Endothelial cell of umbilical vein (primary cell): ENCODE data around the gene EDNRB. TPM values are rescaled to one million over a fixed set of nuclear protein-coding genes. Genes with fewer than 3 reads are reported as not detected.

Source experiments
- BruUV-seq: library from RNA; stranded (reverse); fragments of 400-500 nt; replicated peaks from 2 replicates; lab custom pipeline; 2021; lab: Mats Ljungman, UMichigan
- CTCF ChIA-PET: fragments of 300-600, 350-600 bp; sonication (Branson Sonifier 250); formaldehyde crosslinking; loops from one replicate; lab custom pipeline; 2021; ENCODE audit warnings: antibody characterized with exemption, inconsistent platforms; lab: Charles Lee
- POLR2A ChIA-PET: fragments of 300-600, 350-600 bp; sonication (Branson Sonifier 250); formaldehyde crosslinking; loops from one replicate; lab custom pipeline; 2021; ENCODE audit warnings: antibody characterized with exemption, inconsistent platforms; lab: Charles Lee
- DNase-seq: peaks from one replicate; pipeline ENCODE4 v3.0.0-alpha.2; 2011; ENCODE audit warnings: low read depth, low spot score
- FAIRE-seq: peaks from 2 replicates; lab custom pipeline; 2011; peaks lifted over from hg19 to GRCh38; lab: Jason Lieb, UNC
- H2AFZ ChIP-seq: 2 replicates; pipeline ENCODE4 v1.6.0; 2012; ENCODE audit warnings: low read depth, low read length, control low read depth, inconsistent platforms
- H3K27ac ChIP-seq: 2 replicates; pipeline ENCODE4 v1.5.1; 2011; ENCODE audit warnings: low read depth, mild to moderate bottlenecking, control low read depth, low read length, moderate library complexity; ENCODE audit not compliant: insufficient read depth
- H3K27me3 ChIP-seq, 2 experiments: 2 replicates each; pipeline versions ENCODE4 v1.6.0 to v1.6.1; 2011; ENCODE audit warnings: low read length in 2 of 2, mixed read lengths in 1 of 2; ENCODE audit not compliant: control insufficient read depth in 2 of 2, insufficient read depth in 2 of 2
- H3K36me3 ChIP-seq, 2 experiments: 2 replicates in 1 of 2; 3 replicates in 1 of 2; pipeline ENCODE4 v1.5.1; 2011; ENCODE audit warnings: low read length in 2 of 2, mild to moderate bottlenecking in 1 of 2, moderate library complexity in 1 of 2; ENCODE audit not compliant: control insufficient read depth in 2 of 2, insufficient read depth in 2 of 2; ENCODE audit errors: extremely low read depth in 1 of 2
- H3K4me1 ChIP-seq: 3 replicates; pipeline ENCODE4 v1.5.1; 2011; ENCODE audit warnings: mild to moderate bottlenecking, low read length; ENCODE audit not compliant: control insufficient read depth, insufficient read depth; ENCODE audit errors: extremely low read depth
- H3K4me2 ChIP-seq: 2 replicates; pipeline ENCODE4 v1.6.1; 2011; ENCODE audit warnings: low read length, control low read depth, mixed read lengths; ENCODE audit not compliant: insufficient read depth
- H3K4me3 ChIP-seq, 3 experiments: fragments of 200-600 bp in 1 of 3; sonication (generic), shearing (Covaris generic) in 1 of 3; replicated peaks in 1 of 3; 2 replicates each; pipeline ENCODE4 v1.5.1; 2011 to 2016; ENCODE audit warnings: control low read depth in 3 of 3, low read length in 3 of 3, mild to moderate bottlenecking in 2 of 3, inconsistent platforms in 1 of 3, low read depth in 1 of 3, moderate library complexity in 1 of 3; ENCODE audit not compliant: insufficient read depth in 1 of 3
- H3K79me2 ChIP-seq: 2 replicates; pipeline ENCODE4 v1.6.0; 2012; ENCODE audit warnings: low read length, inconsistent platforms; ENCODE audit not compliant: control insufficient read depth, insufficient read depth
- H3K9ac ChIP-seq: replicated peaks from 2 replicates; pipeline ENCODE3; 2011; ENCODE audit warnings: low read length, control low read depth; ENCODE audit not compliant: insufficient read depth; ENCODE audit errors: extremely low read depth
- H3K9me1 ChIP-seq: replicated peaks from 3 replicates; pipeline ENCODE4 v1.6.0; 2011; ENCODE audit warnings: mild to moderate bottlenecking, low read length; ENCODE audit not compliant: control insufficient read depth, insufficient read depth; ENCODE audit errors: extremely low read depth
- H3K9me3 ChIP-seq: replicated peaks from 2 replicates; pipeline ENCODE4 v1.5.1; 2012; ENCODE audit warnings: low read length, inconsistent platforms; ENCODE audit not compliant: control insufficient read depth, insufficient read depth
- H4K20me1 ChIP-seq: replicated peaks from 2 replicates; pipeline ENCODE3; 2011; ENCODE audit warnings: mild to moderate bottlenecking, low read length; ENCODE audit not compliant: control insufficient read depth, insufficient read depth; ENCODE audit errors: extremely low read depth
- EZH2 ChIP-seq: IDR thresholded peaks from 2 replicates; pipeline ENCODE4 v1.6.1; 2012; ENCODE audit warnings: borderline replicate concordance, low read depth, mild to moderate bottlenecking, moderate library complexity, low read length, inconsistent platforms; ENCODE audit not compliant: severe bottlenecking
- FOS ChIP-seq: IDR thresholded peaks from 2 replicates; pipeline ENCODE4 v1.6.1; 2011; ENCODE audit warnings: mild to moderate bottlenecking, low read length, moderate library complexity, borderline replicate concordance; ENCODE audit not compliant: insufficient read depth
- GATA2 ChIP-seq: IDR thresholded peaks from 2 replicates; pipeline ENCODE4 v1.7.0; 2011; ENCODE audit warnings: low read depth, mild to moderate bottlenecking, moderate library complexity, mixed read lengths, low read length; ENCODE audit not compliant: insufficient read length, insufficient read depth
- JUN ChIP-seq: IDR thresholded peaks from 2 replicates; pipeline ENCODE4 v1.6.1; 2011; ENCODE audit warnings: borderline replicate concordance, low read depth; ENCODE audit not compliant: insufficient read length, insufficient read depth
- MYC ChIP-seq: IDR thresholded peaks from one replicate; pipeline ENCODE4 v1.6.1; 2011; ENCODE audit warnings: mild to moderate bottlenecking, low read depth, low read length
- POLR2A ChIP-seq: IDR thresholded peaks from 2 replicates; pipeline ENCODE4 v1.6.1; 2012; ENCODE audit warnings: low read depth, mild to moderate bottlenecking, control low read depth, low read length
- POLR2AphosphoS5 ChIP-seq: IDR thresholded peaks from 2 replicates; pipeline ENCODE4 v1.6.1; 2012; ENCODE audit warnings: low read depth, mild to moderate bottlenecking, control low read depth, low read length, moderate library complexity; ENCODE audit not compliant: insufficient read depth
- dilution Hi-C: fragments of 300-500 bp; cut with MboI; formaldehyde crosslinking; loops from one replicate; pipeline ENCODE4 v1.15.0; 2019; ENCODE audit warnings: low sequenced_read_pairs; ENCODE audit not compliant: extremely low pct_ligation_motif_present
- intact Hi-C: fragments of 100-400 bp; cut with micrococcal nuclease; formaldehyde crosslinking; loops from one replicate; pipeline ENCODE4 v1.10.0; 2022
- polyA plus RNA-seq, 4 experiments: library from polyadenylated mRNA; depleted of rRNA in 3 of 4; stranded (reverse) in 3 of 4; unstranded in 1 of 4; fragments of >200 nt; gene quantifications; 2 replicates each; pipeline versions ENCODE4 v1.2.1 to v1.2.3, GENCODE V29; 2011 to 2012; ENCODE audit warnings: missing spikeins in 1 of 4
- total RNA-seq: library from RNA; stranded (reverse); gene quantifications from 2 replicates; pipeline ENCODE4 v1.2.3, GENCODE V29; 2021
- TF ChIP-seq, protein P1 (sequence below), 2 donors: IDR thresholded peaks; 1 replicate in 1 of 2; 2 replicates in 1 of 2; pipeline ENCODE4 v1.5.1; 2011; ENCODE audit warnings: low read length in 2 of 2, mild to moderate bottlenecking in 2 of 2, moderate library complexity in 2 of 2, control low read depth in 1 of 2, inconsistent platforms in 1 of 2, low read depth in 1 of 2; ENCODE audit not compliant: insufficient read depth in 1 of 2; ENCODE audit errors: extremely low read depth in 1 of 2
- TF ChIP-seq, protein P2 (sequence below): IDR thresholded peaks from 2 replicates; pipeline ENCODE4 v1.6.1; 2011; ENCODE audit not compliant: insufficient read depth, insufficient read length

EDNRB gene
- total and polyA plus RNA-seq, 2 donors (not counting 3 experiments of a cell fraction or from before 2014, with no cell fraction given): 1.3 to 2.3 TPM

DNA sequence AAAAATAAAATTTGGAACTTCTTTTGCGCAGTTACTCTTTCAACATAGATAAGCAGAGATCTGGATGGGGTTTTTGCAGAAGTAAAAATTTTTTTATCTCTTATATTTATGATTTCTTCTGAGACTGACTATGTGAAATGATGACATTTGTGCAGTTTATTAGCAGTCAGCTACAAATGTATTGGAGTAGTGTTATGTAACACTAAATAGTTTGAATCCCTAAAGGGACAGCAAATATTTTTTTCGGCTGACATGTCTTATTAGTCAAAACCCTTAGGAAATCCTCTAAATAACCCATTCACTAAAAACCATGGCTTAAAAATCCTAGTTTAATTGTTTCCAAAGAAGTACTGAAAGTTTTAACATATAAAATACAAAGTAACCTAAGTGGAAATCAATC, 48.0 kb upstream of the EDNRB start:
- FAIRE-seq (no peak), DNase-seq (no peak)
- Histone ChIP-seq H3K36me3 (no peaks in the 10 kb centered on the region), H3K27ac (no peak overlapping the region), H3K4me3 (no peak overlapping the region), H3K9me3 (no peaks in the 10 kb centered on the region), H3K9me1 (no peaks in the 10 kb centered on the region), H3K79me2 (no peaks in the 10 kb centered on the region), H3K4me2 (no peak overlapping the region), H3K27me3 (no peaks in the 10 kb centered on the region), H3K9ac (no peak overlapping the region), H2AFZ (no peak overlapping the region), H3K4me1 (no peaks in the 10 kb centered on the region), H4K20me1 (no peaks in the 10 kb centered on the region)
- dilution Hi-C loops: no loop called here
- ChIA-PET POLR2A (no interaction called here), CTCF (interaction anchor here (0.7 kb wide), 1 partner anchor 154 kb away, joined by 3 read pairs; no protein-coding TSS in a partner anchor)
- intact Hi-C loops: no loop called here
- TF ChIP-seq POLR2AphosphoS5 (no peak), POLR2A (no peak), FOS (no peak), JUN (no peak), GATA2 (no peak), MYC (no peak), EZH2 (no peak)
- TF ChIP-seq, protein P1, sequence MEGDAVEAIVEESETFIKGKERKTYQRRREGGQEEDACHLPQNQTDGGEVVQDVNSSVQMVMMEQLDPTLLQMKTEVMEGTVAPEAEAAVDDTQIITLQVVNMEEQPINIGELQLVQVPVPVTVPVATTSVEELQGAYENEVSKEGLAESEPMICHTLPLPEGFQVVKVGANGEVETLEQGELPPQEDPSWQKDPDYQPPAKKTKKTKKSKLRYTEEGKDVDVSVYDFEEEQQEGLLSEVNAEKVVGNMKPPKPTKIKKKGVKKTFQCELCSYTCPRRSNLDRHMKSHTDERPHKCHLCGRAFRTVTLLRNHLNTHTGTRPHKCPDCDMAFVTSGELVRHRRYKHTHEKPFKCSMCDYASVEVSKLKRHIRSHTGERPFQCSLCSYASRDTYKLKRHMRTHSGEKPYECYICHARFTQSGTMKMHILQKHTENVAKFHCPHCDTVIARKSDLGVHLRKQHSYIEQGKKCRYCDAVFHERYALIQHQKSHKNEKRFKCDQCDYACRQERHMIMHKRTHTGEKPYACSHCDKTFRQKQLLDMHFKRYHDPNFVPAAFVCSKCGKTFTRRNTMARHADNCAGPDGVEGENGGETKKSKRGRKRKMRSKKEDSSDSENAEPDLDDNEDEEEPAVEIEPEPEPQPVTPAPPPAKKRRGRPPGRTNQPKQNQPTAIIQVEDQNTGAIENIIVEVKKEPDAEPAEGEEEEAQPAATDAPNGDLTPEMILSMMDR (IDR thresholded peaks at IDR 0.05; ENCODE audit: extremely low read depth in 1 of 2, insufficient read depth in 1 of 2, low read depth in 1 of 2, low read length in 2 of 2): no peak
- TF ChIP-seq, protein P2, sequence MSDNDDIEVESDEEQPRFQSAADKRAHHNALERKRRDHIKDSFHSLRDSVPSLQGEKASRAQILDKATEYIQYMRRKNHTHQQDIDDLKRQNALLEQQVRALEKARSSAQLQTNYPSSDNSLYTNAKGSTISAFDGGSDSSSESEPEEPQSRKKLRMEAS: no peak
- BruUV-seq: no TSS peak
